Testis (tissue), 2 donors: ENCODE measurements around the gene TELO2.

ENCODE experiments used
- POLR2A ChIP-seq: fragments of 450-650 bp; IDR thresholded peaks from one replicate; pipeline ENCODE4 v1.6.1; 2017; ENCODE audit warnings: antibody characterized with exemption, mild to moderate bottlenecking, moderate library complexity
- TF ChIP-seq, protein P1 (sequence below), 3 experiments: fragments of 450-650 bp in 2 of 3; fragments of 200-600 bp in 1 of 3; sonication (generic) in 1 of 3; IDR thresholded peaks; one replicate each; pipeline ENCODE4 v1.5.1; 2016 to 2019; ENCODE audit warnings: antibody characterized with exemption in 3 of 3, mild to moderate bottlenecking in 2 of 3, moderate library complexity in 1 of 3

DNA sequence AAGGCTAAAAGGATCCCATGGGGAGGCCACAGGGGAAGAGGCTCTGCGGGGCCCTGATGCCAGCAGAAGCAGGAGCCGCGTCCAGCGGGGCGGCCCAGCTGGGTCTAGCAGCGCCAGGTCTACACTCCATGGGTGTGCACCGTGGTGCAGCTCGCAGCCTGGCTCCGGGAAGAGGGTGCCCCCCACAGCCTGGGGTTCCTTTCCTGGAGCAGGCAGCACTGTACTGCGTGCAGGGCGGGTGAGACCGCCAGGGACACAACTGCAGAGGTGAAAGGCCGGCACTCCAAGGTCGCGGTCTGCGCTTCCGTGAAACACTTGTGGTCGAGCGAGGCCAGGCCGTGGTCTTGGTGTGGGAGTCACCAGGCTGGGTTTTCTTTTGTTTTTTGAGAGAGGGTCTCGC lies 42.3 kb upstream of the TELO2 start:
- TF ChIP-seq, protein P1, sequence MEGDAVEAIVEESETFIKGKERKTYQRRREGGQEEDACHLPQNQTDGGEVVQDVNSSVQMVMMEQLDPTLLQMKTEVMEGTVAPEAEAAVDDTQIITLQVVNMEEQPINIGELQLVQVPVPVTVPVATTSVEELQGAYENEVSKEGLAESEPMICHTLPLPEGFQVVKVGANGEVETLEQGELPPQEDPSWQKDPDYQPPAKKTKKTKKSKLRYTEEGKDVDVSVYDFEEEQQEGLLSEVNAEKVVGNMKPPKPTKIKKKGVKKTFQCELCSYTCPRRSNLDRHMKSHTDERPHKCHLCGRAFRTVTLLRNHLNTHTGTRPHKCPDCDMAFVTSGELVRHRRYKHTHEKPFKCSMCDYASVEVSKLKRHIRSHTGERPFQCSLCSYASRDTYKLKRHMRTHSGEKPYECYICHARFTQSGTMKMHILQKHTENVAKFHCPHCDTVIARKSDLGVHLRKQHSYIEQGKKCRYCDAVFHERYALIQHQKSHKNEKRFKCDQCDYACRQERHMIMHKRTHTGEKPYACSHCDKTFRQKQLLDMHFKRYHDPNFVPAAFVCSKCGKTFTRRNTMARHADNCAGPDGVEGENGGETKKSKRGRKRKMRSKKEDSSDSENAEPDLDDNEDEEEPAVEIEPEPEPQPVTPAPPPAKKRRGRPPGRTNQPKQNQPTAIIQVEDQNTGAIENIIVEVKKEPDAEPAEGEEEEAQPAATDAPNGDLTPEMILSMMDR (IDR thresholded peaks at IDR 0.05) = no peak
- TF ChIP-seq POLR2A = no peak
